H9 (cell line): Measurements from ENCODE around the gene CD79B. TPM values are rescaled to one million over a fixed set of nuclear protein-coding genes. Genes with fewer than 3 reads are reported as not detected.
A peak's percentile ranks its signal among the peaks of the same experiment; 100 is the strongest.

Source experiments
- DNase-seq: peaks from one replicate; pipeline ENCODE4 v3.0.0-alpha.2; 2017
- H2AFZ ChIP-seq: one replicate; pipeline ENCODE4 v1.6.1; 2013; ENCODE audit warnings: mild to moderate bottlenecking, low read length, control low read depth, moderate library complexity
- H2AK5ac ChIP-seq: 2 replicates; pipeline ENCODE4 v1.6.1; 2013; ENCODE audit warnings: low read length, control low read depth, mixed read lengths; ENCODE audit not compliant: insufficient read length
- H2BK120ac ChIP-seq: one replicate; pipeline ENCODE4 v1.6.1; 2013; ENCODE audit warnings: low read depth, mild to moderate bottlenecking, low read length, control low read depth, inconsistent platforms; ENCODE audit not compliant: poor library complexity, severe bottlenecking
- H2BK12ac ChIP-seq: 2 replicates; pipeline ENCODE4 v1.6.1; 2013; ENCODE audit warnings: low read length, control low read depth, mixed read lengths, low read depth; ENCODE audit not compliant: insufficient read length
- H2BK15ac ChIP-seq: 2 replicates; pipeline ENCODE4 v1.6.1; 2013; ENCODE audit warnings: low read depth, low read length, control low read depth
- H2BK20ac ChIP-seq: one replicate; pipeline ENCODE4 v1.6.1; 2013; ENCODE audit warnings: low read depth, mild to moderate bottlenecking, low read length, control low read depth, inconsistent platforms; ENCODE audit not compliant: poor library complexity, severe bottlenecking
- H2BK5ac ChIP-seq: 2 replicates; pipeline ENCODE4 v1.6.1; 2013; ENCODE audit warnings: low read length, control low read depth, mixed read lengths; ENCODE audit not compliant: insufficient read length
- H3K14ac ChIP-seq: 2 replicates; pipeline ENCODE4 v1.6.1; 2013; ENCODE audit warnings: low read length, control low read depth; ENCODE audit not compliant: insufficient read depth
- H3K18ac ChIP-seq: 2 replicates; pipeline ENCODE4 v1.6.1; 2013; ENCODE audit warnings: low read depth, mild to moderate bottlenecking, mixed read lengths, low read length, control low read depth; ENCODE audit not compliant: insufficient read length
- H3K23ac ChIP-seq: 2 replicates; pipeline ENCODE4 v1.6.1; 2013; ENCODE audit warnings: low read length, control low read depth, mixed read lengths, low read depth; ENCODE audit not compliant: insufficient read length
- H3K23me2 ChIP-seq: 2 replicates; pipeline ENCODE4 v1.6.1; 2013; ENCODE audit warnings: low read depth, mild to moderate bottlenecking, mixed read lengths, low read length, control low read depth; ENCODE audit not compliant: insufficient read length, poor library complexity, severe bottlenecking
- H3K27ac ChIP-seq: 2 replicates; pipeline ENCODE4 v1.5.1; 2013; ENCODE audit warnings: low read length, control low read depth, mixed read lengths, low read depth; ENCODE audit not compliant: insufficient read length
- H3K27me3 ChIP-seq: 2 replicates; pipeline ENCODE4 v1.6.1; 2013; ENCODE audit warnings: low read length, control low read depth, inconsistent platforms; ENCODE audit not compliant: insufficient read depth
- H3K4ac ChIP-seq: 2 replicates; pipeline ENCODE4 v1.6.1; 2013; ENCODE audit warnings: low read depth, mild to moderate bottlenecking, control low read depth, inconsistent platforms, low read length, moderate library complexity
- H3K4me1 ChIP-seq: 2 replicates; pipeline ENCODE4 v1.6.1; 2013; ENCODE audit warnings: low read length, control low read depth, inconsistent platforms; ENCODE audit not compliant: insufficient read depth
- H3K4me2 ChIP-seq: 2 replicates; pipeline ENCODE4 v1.6.1; 2013; ENCODE audit warnings: low read length, control low read depth, mixed read lengths; ENCODE audit not compliant: insufficient read length, insufficient read depth
- H3K56ac ChIP-seq: 2 replicates; pipeline ENCODE4 v1.6.1; 2013; ENCODE audit warnings: low read depth, mild to moderate bottlenecking, mixed read lengths, low read length, control low read depth; ENCODE audit not compliant: insufficient read length
- H3K79me1 ChIP-seq: 2 replicates; pipeline ENCODE4 v1.6.1; 2013; ENCODE audit warnings: low read depth, mild to moderate bottlenecking, moderate library complexity, low read length, control low read depth, inconsistent platforms; ENCODE audit not compliant: insufficient read depth, poor library complexity, severe bottlenecking
- H3K79me2 ChIP-seq: 2 replicates; pipeline ENCODE4 v1.6.1; 2013; ENCODE audit warnings: low read length, control low read depth, inconsistent platforms; ENCODE audit not compliant: insufficient read depth
- H3K9ac ChIP-seq: 2 replicates; pipeline ENCODE4 v1.6.1; 2013; ENCODE audit warnings: low read length, control low read depth, mixed read lengths; ENCODE audit not compliant: insufficient read length; ENCODE audit errors: extremely low read depth
- H3K9me3 ChIP-seq: one replicate; pipeline ENCODE4 v1.6.1; 2013; ENCODE audit warnings: low read depth, low read length, inconsistent platforms; ENCODE audit not compliant: control insufficient read depth
- H3T11ph ChIP-seq: one replicate; pipeline ENCODE4 v1.6.1; 2013; ENCODE audit warnings: mild to moderate bottlenecking, low read length, control low read depth, inconsistent platforms
- H4K20me1 ChIP-seq: one replicate; pipeline ENCODE4 v1.6.1; 2013; ENCODE audit not compliant: control insufficient read depth, insufficient read length, insufficient read depth
- H4K5ac ChIP-seq: 2 replicates; pipeline ENCODE4 v1.6.1; 2013; ENCODE audit warnings: low read depth, mild to moderate bottlenecking, mixed read lengths, low read length, control low read depth; ENCODE audit not compliant: insufficient read length
- H4K8ac ChIP-seq: replicated peaks from 2 replicates; pipeline ENCODE4 v1.6.1; 2013; ENCODE audit warnings: low read length, control low read depth, mixed read lengths, low read depth; ENCODE audit not compliant: insufficient read length
- H4K91ac ChIP-seq: 2 replicates; pipeline ENCODE4 v1.6.1; 2013; ENCODE audit warnings: low read depth, mild to moderate bottlenecking, moderate library complexity, mixed read lengths, low read length, control low read depth; ENCODE audit not compliant: insufficient read length
- H3K27ac Mint-ChIP-seq, 3 experiments: 2 replicates in 2 of 3; 3 replicates in 1 of 3; pipeline ENCODE4 v1.8.0; 2020 to 2021; ENCODE audit warnings: mixed read lengths in 3 of 3, mild to moderate bottlenecking in 1 of 3, moderate library complexity in 1 of 3
- H3K27me3 Mint-ChIP-seq: 2 replicates; pipeline ENCODE4 v1.8.0; 2021; ENCODE audit warnings: low read depth, mild to moderate bottlenecking, moderate library complexity, mixed read lengths
- H3K36me3 Mint-ChIP-seq, 3 experiments: 2 replicates in 2 of 3; 3 replicates in 1 of 3; pipeline ENCODE4 v1.8.0; 2020 to 2021; ENCODE audit warnings: low read depth in 3 of 3, mixed read lengths in 3 of 3; ENCODE audit not compliant: insufficient read depth in 1 of 3
- H3K4me1 Mint-ChIP-seq, 2 experiments: 2 replicates each; pipeline ENCODE4 v1.8.0; 2020; ENCODE audit warnings: mixed read lengths in 2 of 2
- H3K4me3 Mint-ChIP-seq, 2 experiments: 2 replicates in 1 of 2; 3 replicates in 1 of 2; pipeline ENCODE4 v1.8.0; 2020 to 2021; ENCODE audit warnings: mild to moderate bottlenecking in 2 of 2, mixed read lengths in 2 of 2, moderate library complexity in 1 of 2
- H3K9me3 Mint-ChIP-seq, 2 experiments: 2 replicates in 1 of 2; 3 replicates in 1 of 2; pipeline ENCODE4 v1.8.0; 2020; ENCODE audit warnings: mild to moderate bottlenecking in 2 of 2, mixed read lengths in 2 of 2, moderate library complexity in 1 of 2
- CTCF ChIP-seq: fragments of 200-600 bp; sonication (generic); conservative IDR thresholded peaks from 3 replicates; pipeline ENCODE4 v1.8.0; 2021; ENCODE audit warnings: antibody characterized with exemption, mild to moderate bottlenecking
- WGBS: extraction: QIAGEN DNeasy Blood & Tissue Kit; methylation state at CpG from one replicate; pipeline ENCODE4 v1.1.7; 2013; ENCODE audit warnings: missing lambda C conversion rate, low lambda C conversion rate, mixed read lengths; ENCODE audit not compliant: insufficient read length; ENCODE audit errors: extremely low coverage; 5-methylcytosine and 5-hydroxymethylcytosine counted together
- total RNA-seq: library from RNA; stranded (reverse); gene quantifications from 2 replicates; pipeline ENCODE4 v1.2.1, GENCODE V29; 2021

CD79B gene
- total RNA-seq, 1 experiment from 2014 or later, result 0.96 TPM

GRCh38 chr17:63911657-63912100 lies 20.5 kb downstream of the CD79B start:
- no peak overlapping the region for H3K56ac ChIP-seq
- H3K23me2 ChIP-seq, result no peaks in the 10 kb centered on the region
- H2AFZ ChIP-seq, result no peak overlapping the region
- no peak overlapping the region for H3K27ac ChIP-seq
- H3K4ac ChIP-seq, result no peak overlapping the region
- H2BK15ac ChIP-seq, result no peak overlapping the region
- Mint-ChIP-seq H3K4me3 (no peak overlapping the region), H3K27ac (no peak overlapping the region), H3K27me3 (peaks cover 11% of the 10 kb centered on the region), H3K9me3 (no peaks in the 10 kb centered on the region; a peak in 1 of 5 replicates), H3K36me3 (no peaks in the 10 kb centered on the region), H3K4me1 (peaks cover 11 to 24% of the 10 kb centered on the region in 2 experiments)
- no peak overlapping the region for H2BK20ac ChIP-seq
- no peak overlapping the region for H3K4me2 ChIP-seq
- H2BK12ac ChIP-seq, result no peak overlapping the region
- H4K20me1 ChIP-seq, result no peaks in the 10 kb centered on the region
- no peak overlapping the region for H2BK120ac ChIP-seq
- WGBS, result no CpG with 5 or more reads among the region's 8 CpGs
- H4K8ac ChIP-seq, result no peak overlapping the region
- no peak overlapping the region for H3K23ac ChIP-seq
- peak; percentile 82 for DNase-seq
- H4K5ac ChIP-seq, result no peak overlapping the region
- H4K91ac ChIP-seq, result no peak overlapping the region
- H2AK5ac ChIP-seq, result no peak overlapping the region
- H3K27me3 ChIP-seq, result no peaks in the 10 kb centered on the region
- H3K18ac ChIP-seq, result no peak overlapping the region
- no peak overlapping the region for H3T11ph ChIP-seq
- H3K9me3 ChIP-seq, result no peaks in the 10 kb centered on the region
- no peaks in the 10 kb centered on the region for H3K79me2 ChIP-seq
- H3K9ac ChIP-seq, result no peak overlapping the region
- no peaks in the 10 kb centered on the region for H3K79me1 ChIP-seq
- H2BK5ac ChIP-seq, result no peak overlapping the region
- peak; percentile 83 for TF ChIP-seq CTCF
- no peak overlapping the region for H3K14ac ChIP-seq
- H3K4me1 ChIP-seq, result no peaks in the 10 kb centered on the region; the same call in 1 of the 2 replicates
